HepG2 (cell line): ENCODE data around the gene ITK. TPM values are rescaled to one million over a fixed set of nuclear protein-coding genes. Genes with fewer than 3 reads are reported as not detected.

Experiments
- ARID4A ChIP-seq: sonication (generic); formaldehyde crosslinking; IDR thresholded peaks from 2 replicates; pipeline ENCODE4 v1.5.0; 2020; ENCODE audit warnings: mild to moderate bottlenecking, missing genetic modification reagents, borderline replicate concordance
- MIXL1 ChIP-seq: IDR thresholded peaks from 2 replicates; pipeline ENCODE4 v1.6.1; 2016
- NBN ChIP-seq: fragments of 450-650 bp; conservative IDR thresholded peaks from 2 replicates; pipeline ENCODE4 v1.6.1; 2017
- ZNF30 ChIP-seq: sonication (generic); formaldehyde crosslinking; IDR thresholded peaks from 2 replicates; pipeline ENCODE4 v1.5.0; 2020; ENCODE audit warnings: mild to moderate bottlenecking, missing genetic modification reagents
- ZNF549 ChIP-seq: sonication (generic); formaldehyde crosslinking; IDR thresholded peaks from 2 replicates; pipeline ENCODE4 v1.5.0; 2020; ENCODE audit warnings: missing genetic modification reagents
- polyA plus RNA-seq, 8 experiments: library from polyadenylated mRNA; depleted of rRNA in 3 of 8; stranded (reverse) in 7 of 8; unstranded in 1 of 8; fragments of >200 nt; fragmentation: Illumina TruSeq in 4 of 8; extraction: Trizol in 4 of 8; gene quantifications; 2 replicates each; pipeline versions ENCODE4 v1.2.1 to v1.2.3, GENCODE V29; 2011 to 2016; ENCODE audit warnings: low read depth in 4 of 8, missing spikeins in 1 of 8, mixed read lengths in 1 of 8; ENCODE audit not compliant: insufficient read depth in 1 of 8
- total RNA-seq, 5 experiments: library from RNA; depleted of rRNA; stranded (reverse); fragments of >200 nt; fragmentation: Illumina TruSeq; extraction: Trizol; gene quantifications; 2 replicates each; pipeline ENCODE4 v1.2.3, GENCODE V29; 2016; ENCODE audit warnings: low read depth in 1 of 5
- TF ChIP-seq, protein P1 (sequence below): sonication (generic); formaldehyde crosslinking; IDR thresholded peaks from 2 replicates; pipeline ENCODE4 v1.4.0; 2020; ENCODE audit warnings: mild to moderate bottlenecking, missing genetic modification reagents

ITK gene
- total and polyA plus RNA-seq, 2 of the 13 experiments (the other 11 are each of a cell fraction or from before 2014, with no cell fraction given), result 0.01 TPM; not detected in 1

DNA sequence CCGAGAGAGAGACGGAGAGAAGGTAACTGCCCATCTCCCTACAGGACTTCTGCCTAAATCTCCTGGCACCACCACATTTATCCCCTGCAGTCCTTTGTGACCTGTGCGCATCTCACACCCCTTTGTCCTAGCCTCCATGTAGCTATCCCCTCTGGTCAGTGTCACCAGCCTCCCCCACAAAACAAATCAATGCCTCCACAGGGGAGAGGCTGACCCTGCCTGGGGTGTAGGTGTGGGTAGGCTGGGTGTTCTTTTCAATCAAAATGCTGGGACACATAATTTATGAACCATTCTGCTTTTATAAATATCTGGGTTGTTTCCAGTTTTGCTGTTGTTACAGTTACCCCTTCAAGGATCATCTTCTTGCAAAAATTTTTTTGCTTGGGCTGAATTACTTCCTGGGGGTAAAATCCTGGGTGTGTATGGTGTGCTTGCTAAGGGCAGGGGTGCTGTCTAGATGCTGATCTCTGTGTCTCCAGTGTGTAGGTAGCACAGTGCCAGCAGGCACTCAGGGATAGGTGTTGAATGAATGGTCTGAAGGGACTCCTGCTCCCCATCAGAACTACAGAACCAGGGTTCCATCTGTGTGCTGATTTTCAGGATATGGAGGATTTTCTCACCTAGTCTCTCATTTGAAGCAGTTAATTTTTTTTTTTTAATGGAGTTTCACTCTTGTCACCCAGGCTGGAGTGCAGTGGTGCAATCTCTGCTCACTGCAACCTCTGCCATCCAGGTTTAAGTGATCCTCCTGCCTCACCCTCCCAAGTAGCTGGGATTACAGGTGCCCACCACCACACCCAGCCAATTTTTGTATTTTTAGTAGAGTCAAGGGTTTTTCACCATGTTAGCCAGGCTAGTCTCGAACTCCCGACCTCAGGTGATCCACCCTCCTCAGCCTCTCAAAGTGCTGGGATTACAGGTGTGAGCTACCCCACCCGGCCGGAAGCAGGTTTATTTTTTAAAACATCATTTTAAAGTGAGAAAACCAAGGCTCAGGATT lies 14.1 kb upstream of the ITK start, which contains the start of gene GARIN3 (continued):
- TF ChIP-seq ARID4A (CRISPR knock-in tag) (no peak), ZNF549 (CRISPR knock-in tag) (no peak), NBN (no peak), MIXL1 (CRISPR knock-in tag) (no peak), ZNF30 (CRISPR knock-in tag) (no peak)
- TF ChIP-seq, protein P1, sequence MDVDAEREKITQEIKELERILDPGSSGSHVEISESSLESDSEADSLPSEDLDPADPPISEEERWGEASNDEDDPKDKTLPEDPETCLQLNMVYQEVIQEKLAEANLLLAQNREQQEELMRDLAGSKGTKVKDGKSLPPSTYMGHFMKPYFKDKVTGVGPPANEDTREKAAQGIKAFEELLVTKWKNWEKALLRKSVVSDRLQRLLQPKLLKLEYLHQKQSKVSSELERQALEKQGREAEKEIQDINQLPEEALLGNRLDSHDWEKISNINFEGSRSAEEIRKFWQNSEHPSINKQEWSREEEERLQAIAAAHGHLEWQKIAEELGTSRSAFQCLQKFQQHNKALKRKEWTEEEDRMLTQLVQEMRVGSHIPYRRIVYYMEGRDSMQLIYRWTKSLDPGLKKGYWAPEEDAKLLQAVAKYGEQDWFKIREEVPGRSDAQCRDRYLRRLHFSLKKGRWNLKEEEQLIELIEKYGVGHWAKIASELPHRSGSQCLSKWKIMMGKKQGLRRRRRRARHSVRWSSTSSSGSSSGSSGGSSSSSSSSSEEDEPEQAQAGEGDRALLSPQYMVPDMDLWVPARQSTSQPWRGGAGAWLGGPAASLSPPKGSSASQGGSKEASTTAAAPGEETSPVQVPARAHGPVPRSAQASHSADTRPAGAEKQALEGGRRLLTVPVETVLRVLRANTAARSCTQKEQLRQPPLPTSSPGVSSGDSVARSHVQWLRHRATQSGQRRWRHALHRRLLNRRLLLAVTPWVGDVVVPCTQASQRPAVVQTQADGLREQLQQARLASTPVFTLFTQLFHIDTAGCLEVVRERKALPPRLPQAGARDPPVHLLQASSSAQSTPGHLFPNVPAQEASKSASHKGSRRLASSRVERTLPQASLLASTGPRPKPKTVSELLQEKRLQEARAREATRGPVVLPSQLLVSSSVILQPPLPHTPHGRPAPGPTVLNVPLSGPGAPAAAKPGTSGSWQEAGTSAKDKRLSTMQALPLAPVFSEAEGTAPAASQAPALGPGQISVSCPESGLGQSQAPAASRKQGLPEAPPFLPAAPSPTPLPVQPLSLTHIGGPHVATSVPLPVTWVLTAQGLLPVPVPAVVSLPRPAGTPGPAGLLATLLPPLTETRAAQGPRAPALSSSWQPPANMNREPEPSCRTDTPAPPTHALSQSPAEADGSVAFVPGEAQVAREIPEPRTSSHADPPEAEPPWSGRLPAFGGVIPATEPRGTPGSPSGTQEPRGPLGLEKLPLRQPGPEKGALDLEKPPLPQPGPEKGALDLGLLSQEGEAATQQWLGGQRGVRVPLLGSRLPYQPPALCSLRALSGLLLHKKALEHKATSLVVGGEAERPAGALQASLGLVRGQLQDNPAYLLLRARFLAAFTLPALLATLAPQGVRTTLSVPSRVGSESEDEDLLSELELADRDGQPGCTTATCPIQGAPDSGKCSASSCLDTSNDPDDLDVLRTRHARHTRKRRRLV (CRISPR knock-in tag), result no peak
- TF ChIP-seq, all 625 proteins: peak for 0
